Measurements from ENCODE around the gene RHAG. TPM values are rescaled to one million over a fixed set of nuclear protein-coding genes. Genes with fewer than 3 reads are reported as not detected.
"Not testable (repeated sequence)": the region's sequence is repeated elsewhere in the genome, so short reads cannot be mapped to it uniquely, and the experiment has no call there.

The RHAG gene
- total RNA-seq, 1 donor from 2014 or later: 2.5 TPM

DNA sequence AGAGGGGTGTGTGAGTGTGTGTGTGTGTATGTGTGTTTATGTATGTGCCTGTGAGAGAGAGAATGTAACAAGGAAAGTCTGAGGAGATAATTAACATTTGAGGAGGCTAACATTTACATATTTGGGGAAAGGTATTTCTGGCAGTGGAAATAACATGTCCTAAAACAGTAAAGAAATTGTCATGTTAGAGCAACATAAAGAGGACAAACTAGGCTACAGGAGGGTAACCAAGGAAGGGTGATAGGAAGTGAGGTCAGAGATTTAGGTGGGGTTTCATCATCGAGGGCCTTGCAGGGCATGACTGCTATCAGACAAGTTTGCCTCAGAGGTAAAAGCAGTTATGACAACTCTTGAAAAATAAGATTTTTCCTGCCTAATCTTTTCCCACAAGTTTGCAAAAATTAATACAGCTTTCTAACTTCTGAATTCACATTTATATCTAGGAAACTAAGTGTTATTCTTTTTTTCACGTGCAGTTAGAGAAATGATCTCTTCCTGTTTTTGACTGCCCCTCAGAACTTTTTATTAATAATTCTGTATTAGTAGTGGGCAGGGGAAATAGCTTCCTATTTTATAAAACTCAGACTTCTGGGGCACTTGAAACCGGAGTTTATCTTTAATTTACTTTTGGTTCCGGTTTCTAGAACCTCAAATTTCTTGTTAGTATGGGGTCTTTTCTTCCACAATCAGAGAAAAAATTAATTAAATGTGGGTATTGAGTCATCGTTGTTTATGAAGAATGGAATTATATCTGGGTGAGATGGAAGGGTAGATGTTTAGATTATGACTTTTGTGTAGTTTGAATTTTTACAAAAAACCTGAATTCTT lies 30.5 kb upstream of the RHAG start:
- TF ChIP-seq, protein P1, sequence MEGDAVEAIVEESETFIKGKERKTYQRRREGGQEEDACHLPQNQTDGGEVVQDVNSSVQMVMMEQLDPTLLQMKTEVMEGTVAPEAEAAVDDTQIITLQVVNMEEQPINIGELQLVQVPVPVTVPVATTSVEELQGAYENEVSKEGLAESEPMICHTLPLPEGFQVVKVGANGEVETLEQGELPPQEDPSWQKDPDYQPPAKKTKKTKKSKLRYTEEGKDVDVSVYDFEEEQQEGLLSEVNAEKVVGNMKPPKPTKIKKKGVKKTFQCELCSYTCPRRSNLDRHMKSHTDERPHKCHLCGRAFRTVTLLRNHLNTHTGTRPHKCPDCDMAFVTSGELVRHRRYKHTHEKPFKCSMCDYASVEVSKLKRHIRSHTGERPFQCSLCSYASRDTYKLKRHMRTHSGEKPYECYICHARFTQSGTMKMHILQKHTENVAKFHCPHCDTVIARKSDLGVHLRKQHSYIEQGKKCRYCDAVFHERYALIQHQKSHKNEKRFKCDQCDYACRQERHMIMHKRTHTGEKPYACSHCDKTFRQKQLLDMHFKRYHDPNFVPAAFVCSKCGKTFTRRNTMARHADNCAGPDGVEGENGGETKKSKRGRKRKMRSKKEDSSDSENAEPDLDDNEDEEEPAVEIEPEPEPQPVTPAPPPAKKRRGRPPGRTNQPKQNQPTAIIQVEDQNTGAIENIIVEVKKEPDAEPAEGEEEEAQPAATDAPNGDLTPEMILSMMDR (IDR thresholded peaks at IDR 0.05): no peak
- TF ChIP-seq POLR2AphosphoS5 (IDR thresholded peaks at IDR 0.05; ENCODE audit: insufficient read depth in 1 of 2, low read depth in 1 of 2) (no peak), POLR2A (IDR thresholded peaks at IDR 0.05) (no peak)
- intact Hi-C loops (cut with DNase I): no loop called here
- DNase-seq (ENCODE audit: extremely low spot score in 2 of 2): no peak
- H3K27me3 ChIP-seq: no peaks in the 10 kb centered on the region
- H3K4me3 ChIP-seq: no peak overlapping the region
- H3K36me3 ChIP-seq: no peaks in the 10 kb centered on the region
- H3K9me3 ChIP-seq: no peaks in the 10 kb centered on the region
- H3K27ac ChIP-seq: no peak overlapping the region
- H3K4me1 ChIP-seq: no peaks in the 10 kb centered on the region

DNA sequence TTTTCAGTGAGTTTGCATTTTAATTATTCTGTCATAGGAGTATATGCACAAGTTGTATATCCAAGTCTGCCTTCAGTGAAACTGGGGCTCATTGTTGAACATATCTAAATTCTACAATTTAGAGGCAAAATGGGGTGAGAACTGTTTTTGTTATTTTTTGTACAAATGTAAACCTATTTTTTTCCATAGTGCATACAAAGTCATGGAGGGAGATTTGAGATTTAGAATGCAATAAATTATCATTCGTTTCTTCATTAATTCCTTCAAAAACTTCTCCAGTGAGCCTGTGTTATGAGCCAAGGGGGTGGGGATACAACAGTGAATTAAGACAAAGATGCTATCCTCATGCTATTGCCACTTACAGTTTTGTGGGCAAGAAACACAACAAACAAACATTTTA lies 29.8 kb upstream of the RHAG start:
- H3K27ac ChIP-seq: no peak overlapping the region
- H3K36me3 ChIP-seq: no peaks in the 10 kb centered on the region
- H3K4me3 ChIP-seq: no peak overlapping the region
- H3K9me3 ChIP-seq: no peaks in the 10 kb centered on the region
- H3K27me3 ChIP-seq: no peaks in the 10 kb centered on the region
- no peak for DNase-seq (ENCODE audit: extremely low spot score in 2 of 2)
- TF ChIP-seq POLR2A (IDR thresholded peaks at IDR 0.05) (no peak), POLR2AphosphoS5 (IDR thresholded peaks at IDR 0.05; ENCODE audit: insufficient read depth in 1 of 2, low read depth in 1 of 2) (no peak)
- TF ChIP-seq, protein P1 (IDR thresholded peaks at IDR 0.05): no peak
- no peaks in the 10 kb centered on the region for H3K4me1 ChIP-seq
- intact Hi-C loops (cut with DNase I): no loop called here

DNA sequence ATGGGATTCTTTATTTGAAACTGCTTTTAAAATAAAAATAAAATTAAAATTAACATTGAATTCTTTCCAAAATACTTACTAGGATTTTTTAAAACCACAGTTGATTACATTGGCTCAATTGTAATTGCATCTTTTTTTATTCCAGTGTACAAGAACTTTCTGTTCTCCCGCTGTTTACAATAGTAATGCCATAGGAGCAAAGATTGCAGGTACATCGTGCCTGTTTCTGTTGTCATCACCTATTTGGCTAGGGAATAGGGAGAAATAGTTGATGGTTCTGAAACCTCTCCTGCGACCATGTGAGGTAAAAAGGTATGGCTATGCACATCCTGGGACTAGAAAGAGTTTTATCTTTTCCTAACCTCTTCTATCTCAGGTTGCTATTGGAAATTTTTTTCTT lies 28.2 kb upstream of the RHAG start:
- Histone ChIP-seq H3K4me3 (no peak overlapping the region), H3K27ac (no peak overlapping the region), H3K4me1 (no peaks in the 10 kb centered on the region), H3K27me3 (no peaks in the 10 kb centered on the region), H3K36me3 (no peaks in the 10 kb centered on the region), H3K9me3 (no peaks in the 10 kb centered on the region)
- DNase-seq (ENCODE audit: extremely low spot score in 2 of 2): no peak
- intact Hi-C loops (cut with DNase I): no loop called here
- TF ChIP-seq POLR2AphosphoS5 (IDR thresholded peaks at IDR 0.05; ENCODE audit: insufficient read depth in 1 of 2, low read depth in 1 of 2) (no peak), POLR2A (IDR thresholded peaks at IDR 0.05) (no peak)
- TF ChIP-seq, protein P1 (IDR thresholded peaks at IDR 0.05): no peak

DNA sequence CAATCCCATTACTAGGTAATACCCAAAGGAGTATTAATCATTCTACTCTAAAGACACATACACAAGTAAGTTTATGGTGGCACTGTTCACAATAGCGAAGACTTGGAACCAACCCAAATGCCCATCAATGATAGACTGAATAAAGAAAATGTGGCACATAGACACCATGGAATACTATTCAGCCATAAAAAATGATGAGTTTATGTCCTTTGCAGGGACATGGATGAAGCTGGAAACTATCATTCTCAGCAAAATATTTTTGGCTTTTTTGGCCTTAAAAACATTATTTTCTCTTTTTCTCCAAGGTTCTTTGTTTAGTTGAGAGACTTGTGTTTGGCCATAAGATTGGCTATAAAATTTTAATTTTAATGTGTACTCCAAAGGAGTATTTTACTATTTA lies 27.4 kb upstream of the RHAG start:
- DNase-seq (ENCODE audit: extremely low spot score in 2 of 2); intact Hi-C loops (cut with DNase I); H3K4me3 ChIP-seq; H3K36me3 ChIP-seq; H3K27ac ChIP-seq; H3K9me3 ChIP-seq; H3K27me3 ChIP-seq; H3K4me1 ChIP-seq: not testable (repeated sequence)

DNA sequence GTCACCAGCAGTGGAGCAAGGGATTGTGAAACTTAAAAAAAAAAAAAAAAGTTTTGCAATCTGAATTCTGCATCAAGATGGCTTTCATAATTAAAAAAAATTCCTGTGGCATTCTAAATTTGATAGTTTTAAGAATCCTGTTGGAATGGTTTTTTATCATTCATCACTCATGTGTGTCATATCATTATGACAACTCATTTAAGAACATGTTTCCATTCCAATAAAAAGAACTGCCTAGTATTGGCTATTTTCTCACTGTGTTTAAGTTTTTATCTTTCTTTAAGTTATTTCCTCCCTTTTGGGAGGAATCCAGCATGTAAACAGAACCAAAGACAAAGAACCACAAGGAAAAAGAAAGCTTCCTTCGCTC lies 26.2 kb upstream of the RHAG start:
- Histone ChIP-seq H3K4me1 (no peaks in the 10 kb centered on the region), H3K36me3 (no peaks in the 10 kb centered on the region), H3K9me3 (no peaks in the 10 kb centered on the region), H3K27ac (no peak overlapping the region), H3K27me3 (no peaks in the 10 kb centered on the region), H3K4me3 (no peak overlapping the region)
- no peak for DNase-seq (ENCODE audit: extremely low spot score in 2 of 2)
- no peak for TF ChIP-seq POLR2A (IDR thresholded peaks at IDR 0.05)
- intact Hi-C loops (cut with DNase I): no loop called here

DNA sequence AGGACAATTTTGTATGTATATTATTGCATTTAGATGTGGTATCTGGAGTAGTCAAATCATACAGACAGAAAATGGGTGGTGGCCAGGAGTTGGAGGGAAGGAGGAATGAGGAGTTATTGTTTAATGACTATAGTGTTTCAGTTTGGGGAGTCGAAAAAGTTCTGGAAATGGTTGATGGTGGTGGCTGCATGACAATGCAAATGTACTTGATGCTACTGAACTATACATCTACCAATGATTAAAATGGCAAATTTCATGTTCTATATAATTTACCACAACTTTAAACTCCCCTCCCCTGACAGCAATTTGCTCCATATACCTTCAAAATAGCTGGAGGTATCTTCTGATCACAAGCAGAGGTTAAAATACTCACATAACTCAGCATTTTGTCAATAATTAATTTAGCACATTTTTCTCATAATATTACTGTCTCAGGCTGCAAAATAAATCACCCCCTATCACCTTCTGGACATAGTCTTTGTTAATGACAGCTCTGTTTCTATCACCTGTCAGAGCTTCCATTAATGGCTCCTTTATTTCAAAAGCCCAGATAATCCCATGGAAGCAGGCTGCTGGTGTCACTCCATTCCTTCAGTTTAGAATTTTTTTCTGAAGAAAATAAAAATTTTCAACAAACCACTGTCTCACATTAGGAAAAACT lies 25.7 kb upstream of the RHAG start:
- Histone ChIP-seq H3K27me3 (no peaks in the 10 kb centered on the region), H3K27ac (no peak overlapping the region), H3K9me3 (no peaks in the 10 kb centered on the region), H3K36me3 (no peaks in the 10 kb centered on the region), H3K4me3 (no peak overlapping the region), H3K4me1 (no peaks in the 10 kb centered on the region)
- intact Hi-C loops (cut with DNase I): no loop called here
- no peak for TF ChIP-seq POLR2A (IDR thresholded peaks at IDR 0.05)
- no peak for TF ChIP-seq POLR2AphosphoS5 (IDR thresholded peaks at IDR 0.05; ENCODE audit: insufficient read depth in 1 of 2, low read depth in 1 of 2)
- TF ChIP-seq, protein P1 (IDR thresholded peaks at IDR 0.05): no peak
- no peak for DNase-seq (ENCODE audit: extremely low spot score in 2 of 2)
